Hematopoietic multipotent progenitor cell treated with erythropoietin and hydrocortisone succinate and interleukin-3 and kit ligand, for 4 days (in vitro differentiated cells): ENCODE data around the gene ITFG2.
A peak's percentile ranks its signal among the peaks of the same experiment; 100 is the strongest.
"Not testable (repeated sequence)": the region's sequence is repeated elsewhere in the genome, so short reads cannot be mapped to it uniquely, and the experiment has no call there.

Source experiments
- DNase-seq: peaks from one replicate; pipeline ENCODE4 v3.0.0-alpha.2; 2015

The ITFG2 gene

DNA sequence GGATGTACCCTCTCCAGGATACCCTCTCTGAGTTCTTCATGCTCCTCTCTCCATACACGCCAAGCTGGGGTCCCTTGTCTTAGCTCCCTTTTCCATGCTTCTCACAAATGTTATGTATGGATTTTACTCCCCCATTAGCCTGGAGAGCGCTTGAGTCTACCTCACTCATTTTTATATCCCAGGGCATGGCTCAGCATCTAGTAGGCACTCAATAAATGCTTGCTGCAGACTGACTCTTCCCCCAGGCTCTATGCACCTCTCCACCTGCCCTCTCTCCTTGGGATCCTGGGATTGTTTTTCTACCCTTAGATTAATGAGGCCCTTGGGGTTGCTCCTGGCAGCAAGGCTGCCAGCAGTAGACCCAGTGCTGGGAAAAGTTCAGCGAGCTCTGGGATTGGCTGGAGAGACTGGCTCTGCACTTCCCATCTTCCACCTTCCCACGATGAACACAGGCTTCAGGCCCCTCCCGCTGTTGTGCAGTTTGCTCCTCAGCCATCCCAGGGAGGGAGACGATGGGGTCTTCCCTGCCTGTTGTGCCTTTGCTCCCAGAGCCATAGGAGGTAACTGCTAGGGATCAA is 20.2 kb downstream of the ITFG2 start:
- no peak for DNase-seq

- no peak for DNase-seq
Measured at GRCh38 chr12:2833327-2833726, 20.9 kb downstream of the ITFG2 start.

- DNase-seq = no peak
Measured at GRCh38 chr12:2833810-2834209, 21.3 kb downstream of the ITFG2 start.

- DNase-seq = no peak
Measured at GRCh38 chr12:2834581-2835491, 22.4 kb downstream of the ITFG2 start, which contains the start of gene NRIP2. NRIP2 (minus strand) TSS chr12:2835035; CDS start chr12:2834983, 52 bp downstream.

DNA sequence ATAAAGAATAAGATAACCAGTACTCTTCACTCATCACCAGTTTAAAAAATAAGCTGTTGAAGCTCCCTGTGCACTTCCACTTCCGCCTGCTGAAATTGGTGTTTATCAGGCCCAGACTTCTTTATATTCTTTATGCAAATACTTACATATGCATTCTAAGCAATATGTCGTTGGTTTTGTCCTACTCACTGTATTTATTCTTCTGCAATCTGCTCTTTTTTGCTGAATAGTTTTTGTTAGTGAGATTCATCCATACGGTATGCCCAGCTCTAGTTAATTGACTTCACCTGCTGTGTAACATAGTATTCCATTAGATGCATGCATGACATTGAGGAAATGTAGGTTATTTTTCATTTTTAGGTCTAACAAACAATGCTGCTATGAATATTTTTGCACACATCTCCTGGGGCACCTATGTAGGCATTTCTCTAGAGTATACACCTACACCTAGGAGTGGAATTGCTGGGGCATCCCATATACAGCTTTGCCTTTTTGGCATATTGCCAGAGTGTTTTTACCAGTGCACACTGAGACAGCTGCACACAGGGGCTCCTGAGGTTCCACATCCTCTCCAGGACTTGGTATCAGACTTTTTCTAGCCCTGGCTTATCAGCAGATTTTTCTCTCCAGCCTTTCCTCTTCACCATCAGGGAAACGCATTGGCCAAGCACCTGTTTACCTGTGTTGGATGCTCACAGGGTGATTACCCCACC is 23.4 kb downstream of the ITFG2 start:
- no peak for DNase-seq

GRCh38 chr12:2836574-2836973 is 24.1 kb downstream of the ITFG2 start:
- DNase-seq = no peak

GRCh38 chr12:2841056-2841650 is 28.7 kb downstream of the ITFG2 start:
- DNase-seq = peak; percentile 79

- no peak for DNase-seq
Measured at GRCh38 chr12:2842948-2843347, 30.5 kb downstream of the ITFG2 start.

GRCh38 chr12:2844786-2845185 is 32.3 kb downstream of the ITFG2 start:
- no peak for DNase-seq

DNA sequence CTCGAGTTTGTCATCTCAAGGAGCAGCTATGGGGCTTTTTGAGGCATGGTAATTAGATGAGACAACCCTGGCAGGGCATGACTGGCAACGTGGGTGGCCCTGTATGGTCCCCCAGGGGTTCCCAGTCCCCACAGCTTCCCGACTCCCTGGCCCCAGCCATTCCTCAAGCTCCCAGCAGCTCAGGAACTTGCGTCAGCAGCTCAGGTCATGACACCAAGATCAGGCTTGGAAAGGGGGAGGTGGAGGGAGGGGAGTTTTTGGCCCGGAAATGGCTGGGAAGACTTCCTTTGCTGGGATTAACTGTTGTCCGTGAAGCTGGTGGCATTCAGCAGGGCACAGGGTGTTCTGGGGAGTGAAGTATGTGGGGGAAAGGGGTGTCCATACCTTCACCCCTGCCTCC is 32.8 kb downstream of the ITFG2 start:
- DNase-seq = no peak

DNA sequence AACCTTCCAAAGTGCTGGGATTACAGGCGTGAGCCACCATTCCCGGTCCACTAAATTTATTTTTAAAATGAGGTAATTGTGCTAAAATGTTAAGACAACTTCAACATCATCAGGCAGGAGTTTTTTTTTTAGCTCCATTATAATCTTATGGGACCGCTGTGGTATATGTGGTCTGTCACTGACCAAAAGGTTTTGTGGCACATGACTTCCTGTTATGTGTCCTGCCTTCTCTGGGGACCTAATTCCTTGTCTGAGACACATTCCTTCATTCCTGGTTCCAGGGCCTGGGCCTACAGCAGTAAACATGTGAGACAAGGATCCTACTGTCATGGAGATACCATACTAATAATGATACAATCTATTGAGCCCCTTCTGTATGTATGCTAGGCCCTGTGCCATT is 39.5 kb downstream of the ITFG2 start:
- DNase-seq = no peak

DNA sequence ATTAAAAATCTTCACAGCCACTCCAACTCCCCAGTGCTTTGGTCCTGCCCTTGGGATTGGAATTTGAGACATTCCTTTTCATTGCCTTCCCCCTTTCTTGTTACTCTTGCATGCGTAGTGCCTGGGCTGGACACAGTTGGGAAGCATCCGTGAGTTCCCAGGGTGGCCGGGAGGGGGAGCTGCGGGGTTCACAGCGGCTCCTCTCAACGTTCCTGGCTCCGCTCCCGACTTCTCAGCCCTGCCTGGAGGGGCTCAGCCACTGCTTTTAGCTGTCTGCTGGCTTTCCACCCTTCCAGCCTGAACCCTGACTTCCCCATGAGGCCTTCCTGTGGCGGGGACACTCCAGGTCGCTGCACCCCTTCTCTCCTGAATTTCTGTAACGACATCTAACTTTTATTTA is 41.2 kb downstream of the ITFG2 start:
- DNase-seq = peak; percentile 81

DNA sequence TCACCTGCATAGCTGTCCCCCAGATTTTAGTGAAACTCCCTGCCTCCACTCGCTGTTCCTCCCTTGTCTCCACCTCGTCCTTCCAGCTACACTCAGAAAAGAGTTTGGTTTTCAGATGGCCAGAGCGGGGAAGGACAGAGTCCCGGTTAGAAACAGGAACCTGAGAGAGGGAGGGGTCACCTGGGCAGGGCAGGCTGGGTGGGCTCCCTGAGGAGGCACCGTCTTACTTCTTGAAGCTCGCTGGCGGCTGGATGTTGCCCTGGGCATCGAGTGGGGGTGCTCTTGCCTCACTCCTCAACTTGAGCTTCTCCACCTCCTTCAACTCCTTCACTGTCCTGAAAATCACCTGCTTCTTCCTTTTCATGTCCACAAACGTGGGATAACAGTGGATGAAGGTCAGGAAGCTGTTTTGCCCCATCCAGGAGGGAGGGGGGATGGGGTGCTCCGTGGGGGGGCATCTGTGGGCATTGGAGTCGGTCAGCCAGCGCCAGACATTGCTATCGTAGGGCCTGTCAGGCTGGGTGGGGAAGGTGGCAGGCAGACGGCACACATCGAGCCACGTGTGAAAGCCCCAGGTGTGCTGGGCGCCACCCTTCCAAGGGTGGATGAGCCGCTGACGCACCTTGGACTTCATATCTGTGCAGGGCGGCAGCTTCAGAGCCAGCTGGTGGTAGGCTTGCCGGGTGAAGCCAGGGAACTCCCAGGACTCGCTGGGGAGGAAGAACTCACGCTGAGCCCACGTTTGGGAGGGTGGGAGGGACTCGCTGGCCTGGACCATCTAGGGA is 42.4 kb downstream of the ITFG2 start:
- DNase-seq = no peak

GRCh38 chr12:2855546-2855945 is 43.1 kb downstream of the ITFG2 start:
- DNase-seq = no peak

GRCh38 chr12:2856051-2856450 is 43.6 kb downstream of the ITFG2 start:
- no peak for DNase-seq

- peak; percentile 27 for DNase-seq
Measured at GRCh38 chr12:2857021-2857431, 44.6 kb downstream of the ITFG2 start, which contains the start of gene TEX52. TEX52 (minus strand) TSS chr12:2857039; CDS start chr12:2857026, 13 bp downstream.

DNA sequence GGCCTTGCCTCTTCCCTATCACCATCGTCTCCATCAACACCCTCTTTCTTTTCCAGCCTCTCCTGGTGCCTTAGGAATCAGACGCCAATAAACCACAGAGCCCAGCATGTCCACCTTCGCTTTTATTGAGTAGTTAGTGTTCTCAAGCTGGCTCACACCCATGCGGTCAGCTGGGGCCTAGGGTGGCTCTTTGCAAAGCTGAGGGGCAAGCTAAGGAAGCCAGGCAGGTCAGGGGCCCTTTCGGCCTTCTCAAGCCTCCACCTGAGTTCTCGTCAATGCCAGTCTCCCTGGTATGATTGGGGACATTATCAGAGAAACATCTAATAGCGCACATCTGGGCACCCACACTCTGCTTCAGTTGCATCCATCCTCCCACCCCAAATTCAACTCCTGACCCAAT is 45.1 kb downstream of the ITFG2 start:
- DNase-seq = no peak

GRCh38 chr12:2858334-2858733 is 45.9 kb downstream of the ITFG2 start:
- DNase-seq = no peak

DNA sequence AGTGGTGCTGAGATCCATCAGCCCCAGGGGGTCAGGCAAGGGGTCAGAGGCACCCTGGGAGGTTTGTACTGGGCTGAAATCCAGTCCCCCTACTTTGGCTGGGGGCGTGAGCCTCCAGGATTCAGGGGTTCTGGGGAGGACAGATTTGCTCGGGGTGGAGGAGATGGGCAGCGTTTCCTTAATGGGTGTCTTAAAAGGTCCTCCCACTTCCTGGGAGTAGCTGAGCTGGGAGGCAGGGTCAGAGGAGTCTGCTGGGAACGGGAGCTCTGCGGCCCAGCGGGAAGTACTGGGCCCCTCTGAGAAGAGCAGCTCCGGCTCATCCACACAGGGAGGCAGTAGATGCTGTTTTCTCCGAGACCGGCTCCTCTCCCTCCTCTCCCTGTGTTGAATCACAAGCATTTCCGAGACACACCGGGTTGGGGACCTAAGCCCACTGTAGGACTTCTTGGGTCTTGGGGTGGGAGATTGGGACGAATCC is 46.5 kb downstream of the ITFG2 start:
- DNase-seq = no peak

DNA sequence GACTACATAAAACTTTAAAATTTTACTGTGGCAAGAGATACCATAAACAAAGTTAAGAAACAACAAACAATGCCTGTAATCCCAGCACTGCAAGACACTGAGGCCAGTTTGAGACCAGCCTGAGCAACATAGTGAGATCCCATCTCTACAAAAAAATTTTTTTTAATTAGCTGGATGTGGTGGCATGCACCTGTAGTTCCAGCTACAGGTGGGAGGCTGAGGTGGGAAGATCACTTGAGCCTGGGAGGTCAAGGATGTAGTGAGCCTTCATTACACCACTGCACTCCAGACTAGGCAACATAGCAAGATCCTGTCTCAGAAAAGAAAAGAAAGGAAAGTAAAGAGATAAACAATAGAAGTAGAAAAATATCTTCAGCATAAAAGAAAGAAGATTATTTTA is 47.7 kb downstream of the ITFG2 start:
- no peak for DNase-seq

- DNase-seq = no peak
Measured at GRCh38 chr12:2862876-2863275, 50.4 kb downstream of the ITFG2 start.

DNA sequence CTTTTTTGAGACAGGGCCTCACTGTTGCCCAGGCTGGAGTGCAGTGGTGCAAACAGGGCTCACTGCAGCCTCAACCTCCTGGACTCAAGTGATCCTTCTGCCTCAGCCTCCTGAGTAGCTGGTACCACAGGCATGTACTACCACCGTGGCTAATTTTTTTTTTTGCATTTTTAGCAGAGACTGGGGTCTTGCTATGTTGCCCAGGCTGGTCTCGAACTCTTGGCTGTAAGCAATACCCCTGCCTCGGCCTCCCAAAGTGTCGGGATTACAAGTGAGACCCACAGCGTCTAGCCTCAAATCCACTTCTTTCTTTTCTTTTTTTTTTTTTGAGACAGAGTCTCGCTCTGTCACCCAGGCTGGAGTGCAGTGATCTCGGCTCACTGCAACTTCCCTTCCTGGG is 50.9 kb downstream of the ITFG2 start:
- DNase-seq = not testable (repeated sequence)
